ENCODE data around the gene ODC1.

ODC1 gene

GRCh38 chr2:10397878-10398277, 50.2 kb downstream of the ODC1 start:
- DNase-seq = no peak

DNA sequence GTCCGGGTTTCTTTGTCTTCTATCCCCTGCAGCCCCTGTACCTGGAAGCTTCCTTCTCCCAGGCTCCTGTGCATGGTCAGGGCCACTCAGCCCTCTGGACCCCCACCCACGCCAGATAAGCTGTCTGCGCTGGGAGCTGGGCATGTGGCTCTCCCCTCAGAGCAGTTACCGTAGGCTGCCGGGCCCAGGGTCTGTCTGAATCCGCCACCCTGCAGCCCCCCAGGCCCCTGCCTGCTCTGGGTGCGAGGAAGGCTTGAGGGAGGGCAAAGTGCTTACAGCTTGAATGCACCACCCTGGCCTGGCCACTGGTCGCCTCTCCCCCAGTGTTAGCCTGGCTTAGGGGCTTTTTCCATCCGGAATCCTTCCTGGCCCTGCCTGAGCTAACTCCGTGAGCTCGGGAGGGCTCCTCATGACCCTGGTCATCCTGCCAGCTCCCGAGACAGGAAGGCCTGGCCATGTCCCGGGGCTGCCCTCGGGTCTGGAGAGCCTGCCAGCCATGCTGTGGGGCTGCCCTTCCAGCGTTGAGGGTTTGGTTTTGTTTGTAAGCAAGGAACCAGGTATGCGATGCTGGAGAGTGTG, 50.7 kb downstream of the ODC1 start:
- DNase-seq = no peak

GRCh38 chr2:10396464-10396863, 51.7 kb downstream of the ODC1 start:
- no peak for DNase-seq

- no peak for DNase-seq
Observed at GRCh38 chr2:10395893-10396292, 52.2 kb downstream of the ODC1 start.

GRCh38 chr2:10393640-10393982, 54.5 kb downstream of the ODC1 start:
- no peak for DNase-seq

GRCh38 chr2:10392951-10393639, 55.0 kb downstream of the ODC1 start:
- DNase-seq = no peak

GRCh38 chr2:10392548-10392947, 55.6 kb downstream of the ODC1 start:
- DNase-seq = no peak

DNA sequence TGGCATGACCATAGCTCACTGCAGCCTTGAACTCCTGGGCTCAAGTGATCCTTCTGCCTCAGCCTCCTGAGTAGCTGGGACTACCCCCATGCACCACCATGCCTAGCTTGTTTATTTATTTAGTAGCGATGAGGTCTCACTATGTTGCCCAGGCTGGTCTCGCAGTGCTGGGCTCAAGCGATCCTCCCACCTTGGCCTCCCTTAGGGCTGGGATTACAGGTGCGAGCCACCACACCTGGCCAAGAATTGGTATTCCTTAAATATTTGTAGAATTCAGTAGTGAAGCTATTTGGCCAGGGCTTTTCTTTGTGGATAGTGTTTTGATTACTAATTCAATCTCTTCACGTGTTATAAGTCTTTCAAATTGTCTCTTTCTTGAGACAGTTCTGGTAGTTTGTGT, 56.0 kb downstream of the ODC1 start:
- no peak for DNase-seq

- DNase-seq = no peak
Observed at GRCh38 chr2:10390369-10390801, 57.7 kb downstream of the ODC1 start.
